Osteocyte (in vitro differentiated cells): Measurements from ENCODE around the gene RTN4R. TPM values are rescaled to one million over a fixed set of nuclear protein-coding genes. Genes with fewer than 3 reads are reported as not detected.

Experiments
- DNase-seq: peaks from one replicate; pipeline ENCODE4 v3.0.0; 2021; ENCODE audit warnings: mixed read lengths; ENCODE audit not compliant: unreplicated experiment; ENCODE audit errors: extremely low spot score
- H3K27ac Mint-ChIP-seq: one replicate; pipeline ENCODE4 v1.8.0; 2021; ENCODE audit warnings: mild to moderate bottlenecking, mixed read lengths; ENCODE audit not compliant: unreplicated experiment
- H3K27me3 Mint-ChIP-seq: one replicate; pipeline ENCODE4 v1.8.0; 2021; ENCODE audit warnings: mixed read lengths; ENCODE audit not compliant: unreplicated experiment
- H3K36me3 Mint-ChIP-seq: one replicate; pipeline ENCODE4 v1.8.0; 2021; ENCODE audit warnings: mixed read lengths; ENCODE audit not compliant: unreplicated experiment
- H3K4me1 Mint-ChIP-seq: one replicate; pipeline ENCODE4 v1.8.0; 2021; ENCODE audit warnings: mixed read lengths; ENCODE audit not compliant: unreplicated experiment
- H3K4me3 Mint-ChIP-seq: one replicate; pipeline ENCODE4 v1.8.0; 2021; ENCODE audit warnings: mild to moderate bottlenecking, moderate library complexity, mixed read lengths; ENCODE audit not compliant: unreplicated experiment
- H3K9me3 Mint-ChIP-seq: one replicate; pipeline ENCODE4 v1.8.0; 2021; ENCODE audit warnings: mixed read lengths; ENCODE audit not compliant: unreplicated experiment
- CTCF ChIP-seq: fragments of 200-600 bp; sonication (generic); IDR thresholded peaks from 2 replicates; pipeline ENCODE4 v1.5.0; 2021; ENCODE audit warnings: antibody characterized with exemption, mild to moderate bottlenecking, moderate library complexity
- total RNA-seq: library from RNA; stranded (reverse); gene quantifications from 2 replicates; pipeline ENCODE4 v1.2.1, GENCODE V29; 2021

RTN4R gene
- total RNA-seq, 1 donor from 2014 or later, result 1.5 TPM

- Mint-ChIP-seq H3K4me1 (peaks cover 2% of the 10 kb centered on the region), H3K9me3 (no peaks in the 10 kb centered on the region), H3K27me3 (no peaks in the 10 kb centered on the region), H3K4me3 (no peak overlapping the region), H3K36me3 (no peaks in the 10 kb centered on the region), H3K27ac (no peak overlapping the region)
- TF ChIP-seq CTCF, result no peak
- no peak for DNase-seq
Observed at GRCh38 chr22:20227363-20227762, 40.8 kb downstream of the RTN4R start.

GRCh38 chr22:20226760-20227350, 41.3 kb downstream of the RTN4R start:
- Mint-ChIP-seq H3K27me3 (no peaks in the 10 kb centered on the region), H3K27ac (no peak overlapping the region), H3K4me1 (peaks cover 2% of the 10 kb centered on the region), H3K9me3 (no peaks in the 10 kb centered on the region), H3K4me3 (no peak overlapping the region), H3K36me3 (no peaks in the 10 kb centered on the region)
- no peak for DNase-seq
- TF ChIP-seq CTCF, result no peak

- no peak for TF ChIP-seq CTCF
- Mint-ChIP-seq H3K4me3 (no peak overlapping the region), H3K27ac (no peak overlapping the region), H3K36me3 (no peaks in the 10 kb centered on the region), H3K27me3 (no peaks in the 10 kb centered on the region), H3K4me1 (peaks cover 2% of the 10 kb centered on the region), H3K9me3 (no peaks in the 10 kb centered on the region)
- DNase-seq, result no peak
Observed at GRCh38 chr22:20226077-20226716, 41.9 kb downstream of the RTN4R start.

DNA sequence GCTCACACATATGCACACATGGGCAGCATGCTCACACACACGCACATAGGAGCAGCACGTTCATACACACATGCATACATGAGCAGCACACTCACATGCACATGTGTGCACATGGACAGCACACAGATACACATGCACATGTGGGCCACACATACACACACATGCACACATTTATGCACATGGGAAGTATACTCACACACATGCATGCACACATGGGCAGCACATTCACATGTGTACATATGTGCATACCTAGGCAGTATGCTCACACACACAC, 42.5 kb downstream of the RTN4R start:
- no peaks in the 10 kb centered on the region for H3K27me3 Mint-ChIP-seq

More for the DNA sequence above, 42.5 kb downstream of the RTN4R start:
- Mint-ChIP-seq H3K9me3 (no peaks in the 10 kb centered on the region), H3K36me3 (no peaks in the 10 kb centered on the region), H3K27ac (no peak overlapping the region), H3K4me1 (peaks cover 2% of the 10 kb centered on the region), H3K4me3 (no peak overlapping the region)
- no peak for DNase-seq
- TF ChIP-seq CTCF, result no peak
